ENCODE measurements around the gene CHST14.

The CHST14 gene

GRCh38 chr15:40498418-40498817, 27.6 kb downstream of the CHST14 start:
- no peak for FAIRE-seq

DNA sequence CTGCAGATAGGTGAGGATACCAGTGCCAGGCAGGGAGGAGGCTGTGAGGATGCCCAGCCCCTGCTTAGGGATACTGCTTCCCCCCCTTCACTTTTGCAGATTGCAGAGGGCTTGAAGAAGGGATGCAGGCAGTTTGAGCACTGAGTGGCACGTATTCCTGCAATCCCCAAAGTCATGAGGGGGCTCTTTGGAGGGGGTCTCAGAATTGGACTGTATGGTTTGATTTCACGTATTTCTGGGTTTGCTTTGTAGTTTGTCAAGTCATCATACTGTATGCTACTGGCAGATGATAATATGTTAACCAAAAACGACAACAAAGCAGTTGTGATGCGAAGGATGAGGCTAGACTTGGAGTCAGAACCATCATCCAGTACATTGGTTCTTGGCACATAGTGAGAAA, 28.1 kb downstream of the CHST14 start:
- FAIRE-seq = no peak

DNA sequence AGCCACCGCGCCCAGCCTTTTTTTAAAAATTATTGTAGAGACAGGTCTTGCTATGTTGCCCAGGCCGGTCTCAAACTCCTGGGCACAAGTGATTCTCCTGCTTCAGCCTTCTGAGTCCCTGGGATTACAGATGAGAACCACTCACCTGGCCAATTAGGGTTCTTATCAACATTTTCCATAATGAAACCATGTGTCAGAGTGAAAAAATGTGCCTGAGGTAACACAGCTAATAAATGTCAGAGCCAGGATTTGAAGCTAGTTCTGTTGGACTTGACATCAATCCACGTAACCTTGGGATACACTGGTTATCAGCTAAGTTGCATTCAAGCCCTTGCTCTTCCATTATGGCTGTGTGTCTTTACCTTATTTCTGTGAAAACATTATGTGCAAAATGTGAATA, 29.1 kb downstream of the CHST14 start:
- FAIRE-seq = no peak

DNA sequence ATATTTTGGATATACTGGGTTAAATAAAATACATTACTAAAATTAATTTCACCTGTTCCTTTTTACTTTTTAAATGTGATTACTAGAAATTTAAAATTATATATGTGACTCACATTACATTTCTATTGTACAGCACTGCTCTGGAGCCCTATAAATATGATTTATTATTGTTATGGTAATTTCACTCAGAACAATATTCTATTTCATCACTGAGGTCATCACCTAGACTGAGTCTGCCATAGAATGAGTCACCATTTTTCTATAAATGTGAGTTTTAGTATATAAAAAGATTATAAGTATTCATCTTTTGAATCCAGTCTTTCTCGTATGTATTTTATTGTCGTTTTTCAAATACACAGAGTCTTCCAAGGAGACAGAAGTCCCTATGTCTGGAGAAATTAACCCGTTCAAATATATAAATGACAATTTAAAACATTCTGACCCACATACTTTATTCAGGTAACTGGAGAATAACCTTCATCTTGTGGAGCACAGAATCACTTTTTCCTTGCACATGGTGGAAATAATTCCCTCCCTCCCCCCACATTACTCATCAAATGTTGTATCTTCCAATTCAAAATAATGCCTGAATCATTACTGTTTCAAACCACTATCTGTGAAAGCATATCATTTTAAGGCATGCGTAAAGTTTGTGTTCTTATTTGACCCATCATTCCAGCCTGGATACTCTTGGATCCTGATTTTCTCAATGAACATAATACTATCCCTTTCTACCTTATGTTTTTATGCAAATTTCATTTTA, 30.0 kb downstream of the CHST14 start:
- FAIRE-seq = no peak

DNA sequence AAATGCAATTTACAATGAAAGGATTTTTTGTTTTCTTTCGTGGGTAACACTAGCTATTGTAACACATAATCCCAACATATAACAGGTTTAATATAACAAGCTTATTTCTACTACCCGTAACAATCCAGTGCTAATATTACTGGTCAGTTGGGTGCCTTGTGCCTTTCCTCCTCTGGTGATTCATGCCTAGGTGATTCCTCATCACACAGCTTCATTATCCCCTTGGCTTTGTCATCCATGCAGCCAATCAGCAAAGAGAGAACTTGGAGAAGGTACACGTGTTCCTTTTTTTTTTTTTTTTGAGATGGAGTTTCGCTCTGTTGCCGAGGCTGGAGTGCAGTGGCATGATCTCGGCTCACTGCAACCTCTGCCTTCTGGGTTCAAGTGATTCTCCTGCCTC, 30.7 kb downstream of the CHST14 start:
- FAIRE-seq = no peak

DNA sequence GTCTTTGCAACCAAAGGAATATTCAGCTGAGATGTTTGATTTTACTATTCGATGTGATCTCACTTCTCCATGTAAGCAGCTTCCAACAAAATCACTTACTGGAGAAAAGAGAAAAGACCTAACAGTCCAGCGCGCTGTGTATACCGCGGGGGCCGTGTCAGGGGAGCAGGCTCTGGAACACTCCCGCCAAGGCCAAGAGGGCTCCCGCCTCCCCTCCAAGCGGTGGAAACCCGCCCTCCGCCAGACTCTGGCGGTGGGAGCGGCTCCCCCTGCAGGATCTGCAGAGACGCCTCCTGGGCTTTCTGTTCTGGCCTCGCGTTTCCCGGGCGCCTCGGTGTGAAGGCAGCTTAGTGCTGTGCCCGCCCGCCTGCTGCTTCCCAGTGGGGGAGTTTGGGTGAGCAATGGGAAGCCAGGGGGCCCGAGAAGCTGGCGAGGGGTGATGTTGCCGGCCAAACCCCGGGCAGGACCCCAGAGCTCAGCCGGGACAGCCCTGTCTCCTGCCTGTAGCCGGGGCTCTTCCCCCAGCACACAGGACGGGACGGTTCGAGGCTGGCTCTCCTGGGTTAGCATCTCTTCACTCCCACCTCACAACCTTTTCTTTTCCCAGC, 36.3 kb downstream of the CHST14 start:
- FAIRE-seq = no peak

GRCh38 chr15:40508216-40508615, 37.4 kb downstream of the CHST14 start:
- no peak for FAIRE-seq

- FAIRE-seq = no peak
Observed at GRCh38 chr15:40510201-40510600, 39.4 kb downstream of the CHST14 start.

GRCh38 chr15:40511093-40511471, 40.3 kb downstream of the CHST14 start:
- no peak for FAIRE-seq

DNA sequence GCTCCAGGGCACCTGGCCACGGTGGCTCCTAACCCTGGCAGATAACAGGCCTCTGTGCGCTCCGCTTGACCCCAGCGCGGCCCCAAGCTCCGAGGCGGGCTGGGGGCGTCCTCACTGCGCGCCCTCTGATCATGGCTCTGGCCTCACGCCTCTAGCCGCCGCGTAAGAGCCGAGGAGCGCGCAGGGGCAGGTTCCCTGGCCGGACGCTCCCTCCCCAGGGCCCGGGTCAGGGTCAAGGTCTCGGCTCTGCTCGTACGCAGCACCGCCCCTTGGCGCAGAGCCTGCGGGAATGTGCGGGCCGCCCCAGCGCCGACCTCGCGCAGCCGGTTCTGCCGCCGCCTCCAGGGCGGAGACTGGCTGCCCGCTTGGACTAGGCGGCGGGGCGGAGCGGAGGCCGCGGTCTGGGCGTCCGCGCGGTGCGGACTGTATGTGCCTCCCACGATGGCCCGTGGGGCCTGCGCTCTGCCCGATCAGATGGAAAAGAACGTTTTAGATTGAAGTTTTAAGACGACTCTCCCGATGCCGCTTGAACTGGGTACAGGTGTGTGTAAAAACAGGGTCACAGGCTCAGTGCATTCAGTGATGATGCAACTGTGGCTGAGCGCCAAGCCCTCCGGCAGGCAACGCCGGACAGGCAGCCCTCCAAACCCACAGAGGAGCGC, 40.8 kb downstream of the CHST14 start:
- FAIRE-seq = no peak

GRCh38 chr15:40512440-40512839, 41.7 kb downstream of the CHST14 start:
- FAIRE-seq = no peak

DNA sequence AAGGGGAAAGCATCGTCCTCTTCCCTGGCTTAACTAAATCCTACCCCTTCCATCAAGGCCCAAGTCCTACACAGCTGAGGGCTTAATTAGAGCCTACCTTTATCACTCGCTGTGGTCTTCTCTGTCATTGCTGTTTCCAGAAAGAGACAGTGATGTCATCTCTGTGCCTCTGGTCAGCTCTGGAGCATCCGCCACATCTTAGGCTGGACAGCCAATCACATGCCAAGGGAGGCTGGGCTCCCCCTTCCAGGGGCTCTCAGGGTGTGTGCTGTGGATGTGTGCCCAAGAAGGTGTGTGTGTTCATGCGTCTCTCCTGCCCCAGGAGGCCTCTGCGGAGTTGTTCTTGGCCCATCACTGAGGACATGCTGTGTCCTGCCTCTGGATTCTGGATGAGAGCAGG, 42.8 kb downstream of the CHST14 start:
- FAIRE-seq = no peak

GRCh38 chr15:40516322-40516721, 45.5 kb downstream of the CHST14 start:
- no peak for FAIRE-seq

Measured in A204.1 (cell line).